GM12873 (cell line): ENCODE measurements around the gene DGKD.

Experiments
- TF ChIP-seq, protein P1 (sequence below): IDR thresholded peaks from 2 replicates; pipeline ENCODE4 v1.5.1; 2012; ENCODE audit warnings: low read depth, mild to moderate bottlenecking, moderate library complexity, low read length, control low read depth; ENCODE audit not compliant: insufficient read depth; ENCODE audit errors: missing control alignments

DGKD gene

DNA sequence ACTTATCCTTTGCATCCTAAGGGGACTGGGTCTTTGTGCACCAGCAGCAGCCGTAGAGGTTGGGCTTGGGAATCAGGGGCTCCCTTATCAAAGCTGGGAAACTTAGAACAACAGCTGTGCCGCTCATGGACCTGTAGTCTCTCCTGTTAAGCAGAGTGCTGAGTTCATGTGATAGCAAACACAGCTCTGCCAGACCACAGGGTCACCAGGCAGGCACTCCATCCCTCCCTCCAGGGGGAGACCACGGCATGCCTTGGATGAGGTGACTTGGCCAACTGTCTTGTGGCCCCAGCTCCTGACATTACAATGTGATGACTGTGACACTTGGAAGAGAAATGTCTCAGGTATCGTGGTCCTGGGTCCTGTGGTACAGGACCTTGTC lies 60.0 kb downstream of the DGKD start:
- TF ChIP-seq, protein P1, sequence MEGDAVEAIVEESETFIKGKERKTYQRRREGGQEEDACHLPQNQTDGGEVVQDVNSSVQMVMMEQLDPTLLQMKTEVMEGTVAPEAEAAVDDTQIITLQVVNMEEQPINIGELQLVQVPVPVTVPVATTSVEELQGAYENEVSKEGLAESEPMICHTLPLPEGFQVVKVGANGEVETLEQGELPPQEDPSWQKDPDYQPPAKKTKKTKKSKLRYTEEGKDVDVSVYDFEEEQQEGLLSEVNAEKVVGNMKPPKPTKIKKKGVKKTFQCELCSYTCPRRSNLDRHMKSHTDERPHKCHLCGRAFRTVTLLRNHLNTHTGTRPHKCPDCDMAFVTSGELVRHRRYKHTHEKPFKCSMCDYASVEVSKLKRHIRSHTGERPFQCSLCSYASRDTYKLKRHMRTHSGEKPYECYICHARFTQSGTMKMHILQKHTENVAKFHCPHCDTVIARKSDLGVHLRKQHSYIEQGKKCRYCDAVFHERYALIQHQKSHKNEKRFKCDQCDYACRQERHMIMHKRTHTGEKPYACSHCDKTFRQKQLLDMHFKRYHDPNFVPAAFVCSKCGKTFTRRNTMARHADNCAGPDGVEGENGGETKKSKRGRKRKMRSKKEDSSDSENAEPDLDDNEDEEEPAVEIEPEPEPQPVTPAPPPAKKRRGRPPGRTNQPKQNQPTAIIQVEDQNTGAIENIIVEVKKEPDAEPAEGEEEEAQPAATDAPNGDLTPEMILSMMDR = no peak

DNA sequence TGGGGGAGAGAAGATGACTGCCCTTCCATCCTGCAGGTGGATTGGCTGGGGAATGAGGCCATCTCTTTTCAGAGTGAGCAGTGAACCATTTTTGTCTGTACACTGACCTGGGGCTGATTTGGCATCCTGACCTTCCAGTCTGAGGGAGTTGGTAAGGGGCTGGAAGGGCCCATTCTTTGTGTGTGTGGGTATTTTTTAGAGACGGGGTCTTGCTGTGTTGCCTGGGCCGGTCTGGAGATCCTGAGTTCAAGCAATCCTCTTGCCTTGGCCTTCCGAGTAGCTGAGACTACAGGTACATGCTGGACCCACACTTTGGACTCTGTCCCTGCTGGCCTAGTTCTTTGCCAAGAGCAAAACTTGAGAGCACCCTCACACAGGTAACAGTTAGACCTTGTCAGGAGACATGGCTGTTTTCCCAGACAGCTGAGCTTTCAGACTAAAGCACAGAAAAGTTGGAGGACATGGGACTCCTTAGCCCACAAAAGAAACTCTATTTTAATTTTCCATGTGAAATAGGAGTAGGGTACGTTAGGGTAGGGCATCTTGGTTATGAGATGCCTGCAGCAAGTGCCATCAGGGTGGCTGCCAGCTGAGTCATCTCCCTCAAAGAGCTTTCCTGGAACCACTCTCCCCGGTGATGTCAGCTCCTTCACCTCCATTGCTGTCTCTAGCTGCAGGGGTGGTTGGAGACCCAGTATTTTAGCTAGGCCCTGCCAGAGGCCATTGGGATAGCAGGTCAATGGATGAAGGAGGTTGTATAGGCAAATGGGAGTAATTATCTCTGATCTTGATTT lies 60.7 kb downstream of the DGKD start:
- TF ChIP-seq, protein P1 = no peak

DNA sequence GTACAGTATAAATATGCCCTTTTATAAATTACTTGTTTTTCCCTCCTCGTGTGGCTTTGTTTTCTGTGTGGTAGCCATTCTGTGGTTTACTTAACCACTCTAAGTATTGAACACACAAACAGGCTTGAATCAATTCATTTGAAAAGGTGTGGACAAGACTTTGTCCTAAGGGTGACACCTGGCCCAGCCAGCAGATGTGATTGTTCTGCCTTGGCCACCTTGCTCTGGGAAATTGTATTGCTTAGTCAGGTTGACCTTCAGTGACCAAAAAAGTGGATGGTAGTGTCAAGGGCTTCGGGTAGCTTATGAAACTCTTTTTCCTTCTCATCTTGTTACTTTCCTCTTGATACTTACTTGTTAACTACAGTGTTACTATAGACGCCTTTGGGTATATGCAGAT lies 61.9 kb downstream of the DGKD start:
- TF ChIP-seq, protein P1 = no peak

DNA sequence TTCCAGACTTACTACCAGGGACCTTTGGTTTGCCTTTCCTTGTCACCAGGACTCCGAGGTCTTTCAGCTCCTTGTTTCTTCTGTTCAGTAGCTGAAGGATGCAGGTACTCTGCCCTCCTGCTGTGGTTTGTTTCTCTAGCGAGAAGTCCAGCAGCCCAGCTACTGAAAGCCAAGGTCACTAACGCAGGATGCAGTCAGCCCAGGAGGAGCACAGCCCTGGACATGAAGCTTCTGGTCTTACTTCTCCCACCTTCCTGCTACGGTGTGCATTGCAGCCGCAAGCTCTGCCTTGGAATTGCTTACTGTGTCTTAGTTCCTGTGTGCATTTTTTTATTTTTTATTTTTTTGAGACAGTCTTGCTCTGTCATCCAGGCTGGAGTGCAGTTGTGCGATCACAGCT lies 62.4 kb downstream of the DGKD start:
- TF ChIP-seq, protein P1 = no peak

DNA sequence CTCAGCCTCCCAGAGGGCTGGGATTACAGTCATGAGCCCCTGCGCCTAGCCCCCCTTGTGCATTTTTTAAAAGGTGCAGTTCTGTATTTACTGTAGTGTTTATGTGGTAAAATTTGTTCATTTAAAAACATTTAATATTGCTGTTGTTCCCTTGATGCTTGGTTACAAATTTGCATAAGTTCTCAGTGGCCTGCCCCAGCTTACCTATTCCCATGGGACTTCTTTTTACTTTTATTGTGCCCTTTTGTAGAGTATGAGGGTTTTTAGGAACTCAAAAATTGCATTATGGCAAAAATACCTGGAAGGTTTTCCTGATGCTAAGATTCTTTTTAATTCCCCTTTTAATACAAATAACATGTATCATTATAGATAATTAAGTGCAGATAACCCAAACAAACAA lies 63.0 kb downstream of the DGKD start:
- TF ChIP-seq, protein P1 = no peak

DNA sequence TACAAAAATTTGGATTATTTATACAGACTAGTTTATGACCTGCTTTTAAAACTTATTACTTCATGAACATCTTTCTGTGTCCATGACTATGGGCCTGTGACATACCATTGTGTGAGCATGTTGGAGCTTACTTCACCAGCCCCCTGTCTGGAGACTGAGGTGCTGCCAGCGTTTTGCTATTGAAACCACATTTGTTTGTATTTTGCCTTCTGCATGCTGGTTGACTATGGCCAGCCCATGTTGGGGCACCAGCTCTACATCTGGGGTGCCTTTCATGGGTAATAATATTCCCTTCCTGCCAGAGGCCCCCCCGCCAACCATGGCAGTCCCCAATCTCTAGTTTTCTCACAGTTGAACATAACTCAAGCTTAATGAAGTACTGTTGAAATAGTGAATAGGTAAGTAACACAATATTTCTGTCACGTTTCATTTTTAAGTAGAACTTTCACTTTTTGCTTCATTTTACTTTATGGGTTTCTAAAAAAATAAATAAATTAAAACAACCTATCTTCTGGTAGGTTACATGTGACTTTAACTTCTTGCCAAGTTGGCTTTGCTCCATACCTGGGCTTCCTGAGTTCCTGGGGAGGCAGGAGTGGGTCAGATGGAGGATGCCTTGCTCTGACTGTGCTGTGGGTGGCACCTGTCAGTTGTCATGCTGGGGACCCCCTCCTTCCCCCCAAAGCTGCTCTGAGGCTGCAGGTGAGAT lies 63.9 kb downstream of the DGKD start:
- TF ChIP-seq, protein P1 = no peak

DNA sequence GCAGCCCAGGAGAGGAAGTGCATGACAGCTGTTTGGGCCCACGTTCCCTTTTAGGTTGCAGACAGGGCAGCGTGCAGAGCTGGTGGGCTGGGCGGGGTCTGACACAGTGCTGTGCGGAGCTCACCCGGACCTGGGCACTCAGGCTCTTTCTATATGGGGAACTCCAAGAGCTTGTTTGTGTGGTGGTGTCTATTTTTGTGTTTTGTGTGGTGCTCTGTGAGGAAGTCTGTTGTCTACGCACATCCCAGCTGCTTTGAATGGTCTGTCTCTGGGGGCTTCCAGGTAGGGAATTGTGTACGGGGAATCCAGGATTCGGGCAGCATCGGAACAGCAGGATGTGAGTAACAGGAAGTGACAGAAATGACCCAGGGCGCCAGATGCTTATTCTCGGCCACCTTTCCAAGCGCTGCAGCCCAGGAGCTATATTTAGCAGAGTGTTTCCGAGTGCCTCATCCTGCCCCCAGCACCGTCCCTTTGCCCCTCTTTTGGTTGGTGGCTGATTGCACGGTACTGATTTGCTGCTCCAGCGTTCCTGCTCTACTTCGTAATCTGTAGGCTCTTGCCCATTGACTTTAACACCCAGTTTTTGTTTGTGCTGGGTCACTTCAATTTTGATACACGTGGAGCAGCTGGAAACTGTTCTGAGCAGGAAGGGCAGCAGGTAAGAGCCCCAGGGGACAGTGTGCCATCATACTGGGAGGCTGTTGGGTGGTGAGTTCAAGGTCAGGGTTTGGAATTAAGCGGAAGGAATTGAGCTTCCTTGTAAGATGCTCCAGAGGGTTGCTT lies 64.7 kb downstream of the DGKD start:
- TF ChIP-seq, protein P1 = no peak
